ENCODE data around the gene DFFB.

Gene DFFB

DNA sequence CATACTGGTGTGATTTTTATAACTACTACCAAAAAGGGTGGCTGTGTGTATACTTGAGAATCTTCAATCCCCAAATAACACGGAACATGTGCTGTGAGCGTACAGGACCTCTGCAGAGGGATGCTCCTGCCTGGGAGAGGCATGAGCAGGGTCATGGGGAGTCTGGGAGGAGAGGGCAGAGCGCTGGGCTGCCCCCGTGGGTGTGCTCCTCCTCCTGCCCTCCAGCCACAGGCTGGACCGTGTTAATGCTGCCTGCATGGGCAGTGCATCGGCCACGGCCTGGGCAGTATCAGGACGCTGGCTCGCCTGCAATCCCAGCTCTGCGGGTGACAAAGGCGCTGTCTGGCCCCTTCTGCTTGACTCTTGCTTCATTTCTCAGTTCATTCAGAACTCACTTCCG is 6.4 kb upstream of the DFFB start:
- Histone ChIP-seq H2BK15ac (ENCODE audit: low read length) (no peak overlapping the region), H2AK5ac (ENCODE audit: low read depth, low read length) (no peak overlapping the region), H2BK120ac (ENCODE audit: low read depth, low read length) (no peak overlapping the region), H3K4me1 (ENCODE audit: control insufficient read depth in 2 of 2, insufficient read depth in 1 of 2, low read depth in 1 of 2, low read length in 2 of 2) (peaks cover 0 to 2% of the 10 kb centered on the region in 2 donors), H3K36me3 (replicated peaks in 1 of 2; ENCODE audit: control insufficient read depth in 2 of 2, insufficient read depth in 2 of 2, low read length in 2 of 2) (peaks cover 8 to 38% of the 10 kb centered on the region in 2 donors), H3K9ac (ENCODE audit: low read depth, low read length, poor library complexity) (no peak overlapping the region), H4K8ac (ENCODE audit: low read depth, low read length) (no peak overlapping the region), H2BK12ac (ENCODE audit: low read length) (no peak overlapping the region), H3K4me3 (ENCODE audit: low read length in 2 of 2) (no peak overlapping the region), H4K91ac (ENCODE audit: low read depth, low read length, poor library complexity) (no peak overlapping the region), H3K9me3 (replicated peaks in 1 of 2; ENCODE audit: control insufficient read depth in 2 of 2, insufficient read depth in 1 of 2, low read depth in 1 of 2, low read length in 2 of 2) (no peaks in the 10 kb centered on the region), H3K18ac (ENCODE audit: low read length) (no peak overlapping the region), H3K14ac (ENCODE audit: low read length) (no peak overlapping the region), H3K4me2 (ENCODE audit: insufficient read depth, low read length, poor library complexity, severe bottlenecking) (no peak overlapping the region), H3K4ac (ENCODE audit: low read length) (no peak overlapping the region), H3K27me3 (ENCODE audit: control insufficient read depth in 3 of 3, insufficient read depth in 3 of 3, low read depth in 1 of 3, low read length in 3 of 3) (no peaks in the 10 kb centered on the region), H2BK5ac (ENCODE audit: low read length) (no peak overlapping the region), H3K79me1 (ENCODE audit: low read depth, low read length) (no peaks in the 10 kb centered on the region), H3K27ac (replicated peaks; ENCODE audit: low read length) (no peak overlapping the region), H2AFZ (ENCODE audit: low read length) (no peak overlapping the region), H3K23ac (ENCODE audit: low read depth, low read length, poor library complexity) (no peak overlapping the region)
- whole genome bisulfite sequencing, 2 donors (ENCODE audit: extremely low coverage in 2 of 2, insufficient read length in 2 of 2, insufficient replicate concordance in 1 of 2), result no CpG with 5 or more reads among the region's 12 CpGs
- DNase-seq (ENCODE audit: low spot score), result no peak

DNA sequence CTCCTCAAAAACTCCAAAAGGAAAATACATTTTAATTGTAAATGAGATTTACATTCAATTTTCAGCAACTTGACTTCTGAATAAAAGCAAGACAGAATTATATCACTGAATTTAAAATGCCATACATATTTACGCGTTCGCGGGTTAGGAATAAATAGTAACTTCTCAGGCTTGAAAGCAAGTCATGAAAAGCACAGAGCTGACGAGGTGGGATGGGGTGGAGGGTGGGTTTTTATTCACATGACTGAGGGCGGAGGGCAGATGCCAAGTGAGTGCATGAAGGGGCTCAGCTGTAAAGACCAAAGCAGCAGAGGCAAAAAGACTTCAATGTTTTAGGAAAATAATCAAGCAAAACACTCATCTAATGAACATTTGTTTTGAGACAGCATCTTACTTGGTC is 6.0 kb upstream of the DFFB start:
- no peaks in the 10 kb centered on the region for H3K27me3 ChIP-seq (ENCODE audit: control insufficient read depth in 3 of 3, insufficient read depth in 3 of 3, low read depth in 1 of 3, low read length in 3 of 3)
- H3K14ac ChIP-seq (ENCODE audit: low read length), result no peak overlapping the region
- no peaks in the 10 kb centered on the region for H3K4me1 ChIP-seq (ENCODE audit: control insufficient read depth in 2 of 2, insufficient read depth in 1 of 2, low read depth in 1 of 2, low read length in 2 of 2)
- H3K9ac ChIP-seq (ENCODE audit: low read depth, low read length, poor library complexity), result no peak overlapping the region
- H3K18ac ChIP-seq (ENCODE audit: low read length), result no peak overlapping the region
- peaks cover 8 to 38% of the 10 kb centered on the region in 2 donors for H3K36me3 ChIP-seq (replicated peaks in 1 of 2; ENCODE audit: control insufficient read depth in 2 of 2, insufficient read depth in 2 of 2, low read length in 2 of 2)
- no peak for DNase-seq (ENCODE audit: low spot score)
- H3K4ac ChIP-seq (ENCODE audit: low read length), result no peak overlapping the region
- H3K23ac ChIP-seq (ENCODE audit: low read depth, low read length, poor library complexity), result no peak overlapping the region
- no peaks in the 10 kb centered on the region for H3K79me1 ChIP-seq (ENCODE audit: low read depth, low read length)
- no peak overlapping the region for H4K91ac ChIP-seq (ENCODE audit: low read depth, low read length, poor library complexity)
- H3K27ac ChIP-seq (replicated peaks; ENCODE audit: low read length), result no peak overlapping the region
- no peak overlapping the region for H2BK12ac ChIP-seq (ENCODE audit: low read length)
- no peak overlapping the region for H2BK5ac ChIP-seq (ENCODE audit: low read length)
- no peak overlapping the region for H2AK5ac ChIP-seq (ENCODE audit: low read depth, low read length)
- no peaks in the 10 kb centered on the region for H3K9me3 ChIP-seq (replicated peaks in 1 of 2; ENCODE audit: control insufficient read depth in 2 of 2, insufficient read depth in 1 of 2, low read depth in 1 of 2, low read length in 2 of 2)
- no peak overlapping the region for H2BK15ac ChIP-seq (ENCODE audit: low read length)
- H3K4me2 ChIP-seq (ENCODE audit: insufficient read depth, low read length, poor library complexity, severe bottlenecking), result no peak overlapping the region
- WGBS, 2 donors (ENCODE audit: extremely low coverage in 2 of 2, insufficient read length in 2 of 2, insufficient replicate concordance in 1 of 2), result no CpG with 5 or more reads among the region's 6 CpGs
- no peak overlapping the region for H3K4me3 ChIP-seq (ENCODE audit: low read length in 2 of 2)
- H4K8ac ChIP-seq (ENCODE audit: low read depth, low read length), result no peak overlapping the region
- no peak overlapping the region for H2AFZ ChIP-seq (ENCODE audit: low read length)
- H2BK120ac ChIP-seq (ENCODE audit: low read depth, low read length), result no peak overlapping the region

DNA sequence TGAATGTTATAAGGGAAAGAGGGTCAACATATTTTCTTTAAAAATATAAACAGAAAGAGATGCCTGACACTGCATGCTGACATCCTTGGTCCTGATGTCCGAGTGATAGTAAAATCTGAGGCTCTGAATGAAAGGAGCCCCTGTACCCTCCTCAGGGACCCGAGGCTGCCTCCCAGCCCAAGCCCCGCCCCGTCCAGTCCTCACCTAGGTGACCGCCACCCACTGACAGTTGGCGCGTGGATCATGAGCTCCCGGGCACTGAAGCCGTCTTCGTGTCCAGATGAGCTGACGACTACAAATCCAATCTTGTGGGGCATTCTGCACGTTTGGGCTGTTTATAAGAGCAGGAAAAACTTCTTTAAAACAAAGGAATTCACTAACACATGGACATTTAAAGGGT is 5.2 kb upstream of the DFFB start:
- no peaks in the 10 kb centered on the region for H3K4me1 ChIP-seq (ENCODE audit: control insufficient read depth in 2 of 2, insufficient read depth in 1 of 2, low read depth in 1 of 2, low read length in 2 of 2)
- no peak overlapping the region for H2BK12ac ChIP-seq (ENCODE audit: low read length)
- no peak overlapping the region for H3K23ac ChIP-seq (ENCODE audit: low read depth, low read length, poor library complexity)
- H2BK120ac ChIP-seq (ENCODE audit: low read depth, low read length), result no peak overlapping the region
- H2AK5ac ChIP-seq (ENCODE audit: low read depth, low read length), result no peak overlapping the region
- no peaks in the 10 kb centered on the region for H3K79me1 ChIP-seq (ENCODE audit: low read depth, low read length)
- H3K4ac ChIP-seq (ENCODE audit: low read length), result no peak overlapping the region
- no peak for DNase-seq (ENCODE audit: low spot score)
- no peak overlapping the region for H3K27ac ChIP-seq (replicated peaks; ENCODE audit: low read length)
- H2BK5ac ChIP-seq (ENCODE audit: low read length), result no peak overlapping the region
- H3K36me3 ChIP-seq (replicated peaks in 1 of 2; ENCODE audit: control insufficient read depth in 2 of 2, insufficient read depth in 2 of 2, low read length in 2 of 2), result peaks cover 8 to 37% of the 10 kb centered on the region in 2 donors
- no peak overlapping the region for H3K14ac ChIP-seq (ENCODE audit: low read length)
- no CpG with 5 or more reads among the region's 12 CpGs for WGBS, 2 donors (ENCODE audit: extremely low coverage in 2 of 2, insufficient read length in 2 of 2, insufficient replicate concordance in 1 of 2)
- H2AFZ ChIP-seq (ENCODE audit: low read length), result no peak overlapping the region
- no peak overlapping the region for H3K4me2 ChIP-seq (ENCODE audit: insufficient read depth, low read length, poor library complexity, severe bottlenecking)
- H4K91ac ChIP-seq (ENCODE audit: low read depth, low read length, poor library complexity), result no peak overlapping the region
- H3K9ac ChIP-seq (ENCODE audit: low read depth, low read length, poor library complexity), result no peak overlapping the region
- no peak overlapping the region for H4K8ac ChIP-seq (ENCODE audit: low read depth, low read length)
- no peak overlapping the region for H3K18ac ChIP-seq (ENCODE audit: low read length)
- H3K27me3 ChIP-seq (ENCODE audit: control insufficient read depth in 3 of 3, insufficient read depth in 3 of 3, low read depth in 1 of 3, low read length in 3 of 3), result no peaks in the 10 kb centered on the region
- H3K9me3 ChIP-seq (replicated peaks in 1 of 2; ENCODE audit: control insufficient read depth in 2 of 2, insufficient read depth in 1 of 2, low read depth in 1 of 2, low read length in 2 of 2), result no peaks in the 10 kb centered on the region
- H2BK15ac ChIP-seq (ENCODE audit: low read length), result no peak overlapping the region
- H3K4me3 ChIP-seq (ENCODE audit: low read length in 2 of 2), result no peak overlapping the region

DNA sequence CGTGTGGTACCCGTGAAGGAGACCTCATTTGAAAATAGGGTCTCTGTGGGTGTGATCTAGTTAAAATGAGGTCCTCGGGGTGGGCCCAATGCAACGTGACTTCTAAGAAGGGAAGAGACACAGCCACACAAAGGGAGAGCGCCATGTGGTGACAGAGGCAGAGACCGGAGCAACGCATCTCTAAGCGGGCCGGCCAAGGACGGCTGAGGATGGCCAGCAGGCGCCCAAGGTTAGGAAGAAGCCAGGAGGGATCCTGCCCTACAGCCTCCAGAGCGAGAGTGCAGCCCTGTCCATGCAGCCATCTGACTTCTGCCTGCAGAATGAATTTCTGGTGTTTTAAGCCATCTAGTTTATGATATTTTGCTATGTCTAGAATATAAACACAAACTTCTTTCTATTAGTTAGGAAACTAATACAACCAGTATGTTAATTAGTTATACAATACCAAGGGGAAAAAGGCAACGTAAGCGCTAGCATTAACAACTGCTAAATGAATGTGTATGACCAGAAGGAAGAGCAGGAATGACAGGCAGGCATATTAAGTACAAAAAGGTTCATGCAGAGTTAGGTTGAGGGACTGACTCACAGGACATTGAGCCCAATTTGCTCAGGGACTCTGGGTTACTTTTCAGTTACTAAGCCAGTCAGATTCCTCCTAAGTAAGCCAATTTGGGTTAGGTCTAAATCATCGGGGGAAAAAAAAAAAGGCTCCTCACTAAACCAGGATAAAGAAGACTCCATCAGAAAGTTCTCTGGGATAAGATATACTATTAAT is 4.4 kb upstream of the DFFB start:
- Histone ChIP-seq H3K4me3 (ENCODE audit: low read length in 2 of 2) (no peak overlapping the region), H2BK120ac (ENCODE audit: low read depth, low read length) (no peak overlapping the region), H2BK15ac (ENCODE audit: low read length) (no peak overlapping the region), H3K36me3 (replicated peaks in 1 of 2; ENCODE audit: control insufficient read depth in 2 of 2, insufficient read depth in 2 of 2, low read length in 2 of 2) (peaks cover 8 to 29% of the 10 kb centered on the region in 2 donors), H3K9me3 (replicated peaks in 1 of 2; ENCODE audit: control insufficient read depth in 2 of 2, insufficient read depth in 1 of 2, low read depth in 1 of 2, low read length in 2 of 2) (no peaks in the 10 kb centered on the region), H2BK12ac (ENCODE audit: low read length) (no peak overlapping the region), H3K4me2 (ENCODE audit: insufficient read depth, low read length, poor library complexity, severe bottlenecking) (no peak overlapping the region), H3K18ac (ENCODE audit: low read length) (no peak overlapping the region), H2AK5ac (ENCODE audit: low read depth, low read length) (no peak overlapping the region), H3K9ac (ENCODE audit: low read depth, low read length, poor library complexity) (no peak overlapping the region), H4K8ac (ENCODE audit: low read depth, low read length) (no peak overlapping the region), H3K79me1 (ENCODE audit: low read depth, low read length) (no peaks in the 10 kb centered on the region), H4K91ac (ENCODE audit: low read depth, low read length, poor library complexity) (no peak overlapping the region), H3K27me3 (ENCODE audit: control insufficient read depth in 3 of 3, insufficient read depth in 3 of 3, low read depth in 1 of 3, low read length in 3 of 3) (peaks cover 0 to 2% (median 0%) of the 10 kb centered on the region in 3 experiments), H2BK5ac (ENCODE audit: low read length) (no peak overlapping the region), H3K27ac (replicated peaks; ENCODE audit: low read length) (no peak overlapping the region), H2AFZ (ENCODE audit: low read length) (no peak overlapping the region), H3K23ac (ENCODE audit: low read depth, low read length, poor library complexity) (no peak overlapping the region), H3K4me1 (ENCODE audit: control insufficient read depth in 2 of 2, insufficient read depth in 1 of 2, low read depth in 1 of 2, low read length in 2 of 2) (peaks cover 2 to 3% of the 10 kb centered on the region in 2 donors), H3K14ac (ENCODE audit: low read length) (no peak overlapping the region), H3K4ac (ENCODE audit: low read length) (no peak overlapping the region)
- no CpG with 5 or more reads among the region's 15 CpGs for WGBS, 2 donors (ENCODE audit: extremely low coverage in 2 of 2, insufficient read length in 2 of 2, insufficient replicate concordance in 1 of 2)
- no peak for DNase-seq (ENCODE audit: low spot score)

Data from neuronal stem cell (in vitro differentiated cells).